Measurements from ENCODE around the gene INPP5A. TPM values are rescaled to one million over a fixed set of nuclear protein-coding genes. Genes with fewer than 3 reads are reported as not detected.

The INPP5A gene
- total and polyA plus RNA-seq, 5 donors = 60.0 to 116 (median 97.8) TPM

- Histone ChIP-seq H3K9me3 (ENCODE audit: control insufficient read depth, low read length) (no peaks in the 10 kb centered on the region), H3K4me1 (ENCODE audit: control insufficient read depth, insufficient read depth, low read length) (peaks cover 13% of the 10 kb centered on the region), H3K27ac (ENCODE audit: low read length) (no peak overlapping the region), H3K27me3 (ENCODE audit: control insufficient read depth, insufficient read depth) (no peaks in the 10 kb centered on the region), H3K4me3 (ENCODE audit: low read length) (no peak overlapping the region)
- intact Hi-C loops (cut with DNase I) = no loop called here
- WGBS = 85% methylated on average over 14 of the region's 14 CpGs
- DNase-seq = peak in 2 of 3 donors; percentile 17 to 23
- no peak for ATAC-seq
These were observed 150.4 kb downstream of the INPP5A start for GRCh38 chr10:132687893-132688579.

- peak in 2 of 3 donors; percentile 15 to 30 for DNase-seq
- intact Hi-C loops (cut with DNase I) = no loop called here
- 96% methylated on average over 20 of the region's 20 CpGs for WGBS
These were observed 151.2 kb downstream of the INPP5A start for GRCh38 chr10:132688580-132689420.

DNA sequence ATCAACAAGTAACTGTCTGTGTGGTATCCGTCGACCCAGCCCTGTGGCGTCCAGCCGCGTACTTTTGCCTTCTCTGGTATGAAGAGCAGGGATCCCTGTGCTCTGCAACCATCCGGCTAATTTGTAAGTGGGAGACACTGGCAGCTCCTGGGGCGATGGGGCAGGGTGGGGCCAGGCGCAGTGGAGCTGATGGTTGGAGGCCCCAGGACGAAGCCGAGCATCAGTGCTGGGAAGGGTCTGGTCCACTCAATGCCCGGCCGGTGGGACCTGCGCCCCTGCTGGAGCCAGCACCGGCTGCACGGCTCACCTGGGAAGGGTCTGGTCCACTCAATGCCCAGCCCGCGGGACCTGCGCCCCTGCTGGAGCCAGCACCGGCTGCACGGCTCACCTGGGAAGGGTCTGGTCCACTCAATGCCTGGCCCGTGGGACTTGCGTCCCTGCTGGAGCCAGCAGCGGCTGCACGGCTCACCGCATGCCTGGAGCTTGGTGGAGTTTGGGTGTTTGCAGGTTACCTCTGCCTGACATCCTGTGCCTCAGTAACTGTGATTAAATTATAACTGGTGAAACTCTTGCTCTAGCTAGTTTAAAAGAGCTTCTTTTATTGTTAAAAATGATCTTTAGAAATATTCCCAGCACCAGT, 152.3 kb downstream of the INPP5A start:
- ATAC-seq (no peak), DNase-seq (peak in 2 of 3 donors; percentile 29 to 37)
- H3K4me3 ChIP-seq (ENCODE audit: low read length) = no peak overlapping the region
- intact Hi-C loops (cut with DNase I) = no loop called here
- no peak overlapping the region for H3K27ac ChIP-seq (ENCODE audit: low read length)
- H3K9me3 ChIP-seq (ENCODE audit: control insufficient read depth, low read length) = no peaks in the 10 kb centered on the region
- H3K27me3 ChIP-seq (ENCODE audit: control insufficient read depth, insufficient read depth) = no peaks in the 10 kb centered on the region
- peaks cover 6% of the 10 kb centered on the region for H3K4me1 ChIP-seq (ENCODE audit: control insufficient read depth, insufficient read depth, low read length)
- WGBS = 96% methylated on average over 25 of the region's 25 CpGs

More at GRCh38 chr10:132688580-132689420, 151.2 kb downstream of the INPP5A start:
- no peak for ATAC-seq
- Histone ChIP-seq H3K4me3 (ENCODE audit: low read length) (no peak overlapping the region), H3K27me3 (ENCODE audit: control insufficient read depth, insufficient read depth) (no peaks in the 10 kb centered on the region), H3K27ac (ENCODE audit: low read length) (no peak overlapping the region), H3K4me1 (ENCODE audit: control insufficient read depth, insufficient read depth, low read length) (peaks cover 13% of the 10 kb centered on the region), H3K9me3 (ENCODE audit: control insufficient read depth, low read length) (no peaks in the 10 kb centered on the region)

- no peaks in the 10 kb centered on the region for H3K9me3 ChIP-seq (ENCODE audit: control insufficient read depth, low read length)
- ATAC-seq (no peak), DNase-seq (no peak)
- H3K27me3 ChIP-seq (ENCODE audit: control insufficient read depth, insufficient read depth) = no peaks in the 10 kb centered on the region
- 99% methylated on average over 7 of the region's 7 CpGs for WGBS
- intact Hi-C loops (cut with DNase I) = no loop called here
- no peak overlapping the region for H3K27ac ChIP-seq (ENCODE audit: low read length)
- peaks cover 3% of the 10 kb centered on the region for H3K4me1 ChIP-seq (ENCODE audit: control insufficient read depth, insufficient read depth, low read length)
- no peak overlapping the region for H3K4me3 ChIP-seq (ENCODE audit: low read length)
These were observed 152.8 kb downstream of the INPP5A start for GRCh38 chr10:132690401-132690800.

DNA sequence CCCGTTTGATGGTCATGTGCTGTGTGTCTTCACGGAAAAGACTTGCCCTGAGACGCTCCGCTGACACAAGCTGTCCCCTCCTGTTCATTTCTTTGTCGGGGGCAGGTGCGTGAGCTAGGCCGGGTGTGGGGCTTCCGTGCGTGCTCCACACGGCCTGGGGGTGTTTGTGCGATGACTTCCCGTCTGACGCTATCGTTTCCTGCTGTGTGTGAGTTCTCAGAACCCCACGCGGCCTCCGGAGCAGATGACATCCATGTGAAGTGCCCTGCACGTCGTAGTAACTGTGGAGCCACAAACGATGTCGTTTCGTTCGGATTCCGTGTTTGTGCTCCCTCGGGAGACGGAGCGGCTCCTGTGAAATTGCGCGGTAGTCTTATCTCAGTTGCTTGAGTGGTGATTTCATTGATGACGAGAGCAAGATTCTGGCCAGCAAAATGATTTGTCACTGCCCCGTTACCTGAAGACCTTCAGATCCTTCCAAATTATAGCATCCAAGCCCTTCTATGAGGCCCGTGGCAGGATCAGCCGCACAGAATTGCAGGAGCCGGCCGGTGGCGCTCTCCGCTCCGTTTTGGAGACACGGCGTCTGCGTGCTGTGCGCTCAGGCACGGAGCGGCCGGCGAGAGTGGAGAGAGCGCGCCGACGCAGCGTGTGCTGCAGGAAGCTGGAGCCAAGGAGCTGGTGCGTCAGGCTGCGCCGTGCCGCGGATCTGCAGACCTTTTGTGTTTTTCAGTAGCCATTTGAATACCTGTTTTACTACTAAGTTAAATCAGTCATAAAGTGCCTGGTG, 153.4 kb downstream of the INPP5A start:
- no peaks in the 10 kb centered on the region for H3K27me3 ChIP-seq (ENCODE audit: control insufficient read depth, insufficient read depth)
- no peak overlapping the region for H3K27ac ChIP-seq (ENCODE audit: low read length)
- intact Hi-C loops (cut with DNase I) = no loop called here
- no peak overlapping the region for H3K4me3 ChIP-seq (ENCODE audit: low read length)
- 96% methylated on average over 56 of the region's 56 CpGs for WGBS
- no peaks in the 10 kb centered on the region for H3K9me3 ChIP-seq (ENCODE audit: control insufficient read depth, low read length)
- DNase-seq = peak in 2 of 3 donors; percentile 34 to 37
- peaks cover under 1% of the 10 kb centered on the region for H3K4me1 ChIP-seq (ENCODE audit: control insufficient read depth, insufficient read depth, low read length)
- ATAC-seq = no peak

GRCh38 chr10:132691711-132692153, 154.1 kb downstream of the INPP5A start:
- intact Hi-C loops (cut with DNase I) = no loop called here
- ATAC-seq (no peak), DNase-seq (peak in 2 of 3 donors; percentile 43 to 48)
- 97% methylated on average over 48 of the region's 48 CpGs for WGBS
- Histone ChIP-seq H3K4me3 (ENCODE audit: low read length) (no peak overlapping the region), H3K9me3 (ENCODE audit: control insufficient read depth, low read length) (no peaks in the 10 kb centered on the region), H3K27me3 (ENCODE audit: control insufficient read depth, insufficient read depth) (no peaks in the 10 kb centered on the region), H3K27ac (ENCODE audit: low read length) (no peak overlapping the region), H3K4me1 (ENCODE audit: control insufficient read depth, insufficient read depth, low read length) (no peaks in the 10 kb centered on the region)

DNA sequence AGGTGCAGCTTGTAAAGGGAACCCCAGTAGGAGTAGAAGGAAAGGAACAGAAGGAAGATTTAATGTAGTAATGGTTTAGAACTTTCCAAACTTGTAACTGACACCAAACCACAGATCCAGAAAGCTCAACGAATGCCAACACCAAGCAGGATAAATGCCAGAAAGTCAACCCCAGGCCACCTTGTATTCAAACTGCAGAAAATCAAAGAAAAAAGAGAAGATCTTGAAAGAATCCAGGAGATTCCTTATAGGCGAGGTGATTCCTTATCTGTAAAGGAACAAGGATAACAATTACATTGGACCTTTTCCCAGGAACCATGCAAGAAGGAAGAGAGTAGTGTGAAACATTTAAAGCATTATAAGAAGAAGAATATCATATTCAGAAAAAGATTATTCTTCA, 154.7 kb downstream of the INPP5A start:
- ATAC-seq (no peak), DNase-seq (no peak)
- H3K27ac ChIP-seq (ENCODE audit: low read length) = no peak overlapping the region
- intact Hi-C loops (cut with DNase I) = no loop called here
- no peaks in the 10 kb centered on the region for H3K4me1 ChIP-seq (ENCODE audit: control insufficient read depth, insufficient read depth, low read length)
- no peaks in the 10 kb centered on the region for H3K9me3 ChIP-seq (ENCODE audit: control insufficient read depth, low read length)
- no peaks in the 10 kb centered on the region for H3K27me3 ChIP-seq (ENCODE audit: control insufficient read depth, insufficient read depth)
- WGBS = 75% methylated on average over 2 of the region's 2 CpGs
- H3K4me3 ChIP-seq (ENCODE audit: low read length) = no peak overlapping the region

DNA sequence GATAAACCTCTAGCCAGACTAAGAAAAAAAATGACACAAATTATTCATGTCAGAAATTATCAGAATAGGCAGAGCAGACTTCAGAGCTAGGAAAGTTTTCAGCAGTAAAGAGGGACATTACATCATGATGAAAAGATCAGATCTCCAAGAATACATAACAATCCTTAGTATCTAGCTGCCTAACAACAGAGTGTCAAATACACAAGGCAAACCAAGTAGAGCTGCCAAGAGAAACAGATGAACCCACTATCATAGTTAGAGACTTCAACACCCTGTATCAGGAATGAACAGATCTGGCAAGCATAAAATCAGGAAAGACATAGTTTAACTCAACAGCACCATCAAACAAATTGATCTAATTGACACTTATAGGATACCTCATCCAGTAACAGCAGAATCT, 156.1 kb downstream of the INPP5A start:
- no peak overlapping the region for H3K4me3 ChIP-seq (ENCODE audit: low read length)
- H3K27me3 ChIP-seq (ENCODE audit: control insufficient read depth, insufficient read depth) = no peaks in the 10 kb centered on the region
- ATAC-seq = peak in 1 of 2 donors; percentile 38
- intact Hi-C loops (cut with DNase I) = no loop called here
- no peaks in the 10 kb centered on the region for H3K4me1 ChIP-seq (ENCODE audit: control insufficient read depth, insufficient read depth, low read length)
- H3K27ac ChIP-seq (ENCODE audit: low read length) = no peak overlapping the region
- H3K9me3 ChIP-seq (ENCODE audit: control insufficient read depth, low read length) = no peaks in the 10 kb centered on the region
- no peak for DNase-seq

GRCh38 chr10:132696204-132696603, 158.6 kb downstream of the INPP5A start:
- no peak overlapping the region for H3K27ac ChIP-seq (ENCODE audit: low read length)
- ATAC-seq = no peak
- DNase-seq = no peak
- H3K27me3 ChIP-seq (ENCODE audit: control insufficient read depth, insufficient read depth) = no peaks in the 10 kb centered on the region
- no peak overlapping the region for H3K4me3 ChIP-seq (ENCODE audit: low read length)
- no peaks in the 10 kb centered on the region for H3K4me1 ChIP-seq (ENCODE audit: control insufficient read depth, insufficient read depth, low read length)
- intact Hi-C loops (cut with DNase I) = no loop called here
- WGBS = 76% methylated on average over 2 of the region's 2 CpGs
- H3K9me3 ChIP-seq (ENCODE audit: control insufficient read depth, low read length) = no peaks in the 10 kb centered on the region

DNA sequence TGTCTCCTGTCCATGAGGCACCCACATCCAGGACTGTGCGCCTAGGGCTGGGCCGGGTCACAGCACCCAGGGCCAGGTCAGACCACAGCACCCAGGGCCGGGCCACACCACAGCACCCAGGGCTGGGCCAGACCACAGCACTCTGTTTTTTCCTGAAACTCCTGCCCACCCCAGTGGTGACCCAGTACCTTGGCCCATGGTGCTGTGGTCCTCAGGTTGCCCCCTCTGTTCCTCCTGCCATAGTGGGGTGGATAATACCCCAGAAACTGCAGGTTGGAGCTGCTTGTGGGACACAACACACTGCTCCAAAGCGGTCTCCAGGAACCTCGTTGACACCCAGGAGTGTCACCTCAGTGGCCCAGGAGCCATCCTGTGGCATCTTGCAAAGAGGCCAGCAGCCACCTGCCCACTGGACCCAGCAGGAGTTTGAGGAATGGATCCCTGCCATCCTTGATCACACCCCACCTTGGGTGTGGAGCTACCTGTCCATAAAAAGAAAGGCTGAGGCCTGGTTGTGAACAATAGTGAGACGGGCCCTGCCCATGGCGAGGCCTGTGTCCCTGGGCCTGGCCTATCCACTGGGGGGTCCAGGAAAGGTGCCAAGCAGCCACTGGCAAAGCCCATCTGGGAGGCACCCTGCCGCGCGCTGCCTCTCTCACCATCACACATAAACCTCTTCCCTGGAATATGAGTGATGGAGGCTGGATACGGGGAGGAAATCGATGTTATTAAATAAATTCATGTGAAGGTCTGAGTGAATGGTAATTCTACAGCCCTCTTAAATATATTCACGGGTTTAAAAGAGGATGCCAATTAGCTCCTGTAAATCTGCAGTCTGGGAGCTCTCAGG, 159.4 kb downstream of the INPP5A start:
- Histone ChIP-seq H3K27me3 (ENCODE audit: control insufficient read depth, insufficient read depth) (no peaks in the 10 kb centered on the region), H3K4me3 (ENCODE audit: low read length) (no peak overlapping the region), H3K4me1 (ENCODE audit: control insufficient read depth, insufficient read depth, low read length) (no peaks in the 10 kb centered on the region), H3K9me3 (ENCODE audit: control insufficient read depth, low read length) (no peaks in the 10 kb centered on the region), H3K27ac (ENCODE audit: low read length) (no peak overlapping the region)
- intact Hi-C loops (cut with DNase I) = no loop called here
- ATAC-seq (no peak), DNase-seq (peak in 2 of 3 donors; percentile 13 to 39)
- 96% methylated on average over 13 of the region's 13 CpGs for WGBS
